ENCODE measurements around the gene XPC.

Gene XPC

DNA sequence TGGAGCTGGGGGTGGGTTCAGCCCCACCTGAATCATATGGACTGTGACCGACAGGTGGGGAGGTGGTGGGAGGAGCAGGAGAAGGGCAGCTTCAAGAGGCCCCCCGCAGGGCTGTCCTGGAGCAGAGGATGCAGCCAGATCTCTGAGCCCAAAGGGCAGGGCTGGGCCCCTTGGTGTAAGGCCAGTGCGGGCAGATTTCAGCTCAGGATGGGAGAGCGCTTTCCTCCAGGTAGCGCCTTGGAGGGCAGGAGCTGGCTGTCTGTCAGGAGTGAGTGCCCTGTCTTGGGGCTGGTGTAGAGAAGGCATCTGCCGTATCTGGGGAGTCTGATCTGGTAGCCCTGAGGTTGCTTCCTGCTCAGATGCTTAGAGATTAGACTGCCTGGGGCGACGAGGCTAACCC, 46.3 kb downstream of the XPC start:
- TF ChIP-seq, protein P1, sequence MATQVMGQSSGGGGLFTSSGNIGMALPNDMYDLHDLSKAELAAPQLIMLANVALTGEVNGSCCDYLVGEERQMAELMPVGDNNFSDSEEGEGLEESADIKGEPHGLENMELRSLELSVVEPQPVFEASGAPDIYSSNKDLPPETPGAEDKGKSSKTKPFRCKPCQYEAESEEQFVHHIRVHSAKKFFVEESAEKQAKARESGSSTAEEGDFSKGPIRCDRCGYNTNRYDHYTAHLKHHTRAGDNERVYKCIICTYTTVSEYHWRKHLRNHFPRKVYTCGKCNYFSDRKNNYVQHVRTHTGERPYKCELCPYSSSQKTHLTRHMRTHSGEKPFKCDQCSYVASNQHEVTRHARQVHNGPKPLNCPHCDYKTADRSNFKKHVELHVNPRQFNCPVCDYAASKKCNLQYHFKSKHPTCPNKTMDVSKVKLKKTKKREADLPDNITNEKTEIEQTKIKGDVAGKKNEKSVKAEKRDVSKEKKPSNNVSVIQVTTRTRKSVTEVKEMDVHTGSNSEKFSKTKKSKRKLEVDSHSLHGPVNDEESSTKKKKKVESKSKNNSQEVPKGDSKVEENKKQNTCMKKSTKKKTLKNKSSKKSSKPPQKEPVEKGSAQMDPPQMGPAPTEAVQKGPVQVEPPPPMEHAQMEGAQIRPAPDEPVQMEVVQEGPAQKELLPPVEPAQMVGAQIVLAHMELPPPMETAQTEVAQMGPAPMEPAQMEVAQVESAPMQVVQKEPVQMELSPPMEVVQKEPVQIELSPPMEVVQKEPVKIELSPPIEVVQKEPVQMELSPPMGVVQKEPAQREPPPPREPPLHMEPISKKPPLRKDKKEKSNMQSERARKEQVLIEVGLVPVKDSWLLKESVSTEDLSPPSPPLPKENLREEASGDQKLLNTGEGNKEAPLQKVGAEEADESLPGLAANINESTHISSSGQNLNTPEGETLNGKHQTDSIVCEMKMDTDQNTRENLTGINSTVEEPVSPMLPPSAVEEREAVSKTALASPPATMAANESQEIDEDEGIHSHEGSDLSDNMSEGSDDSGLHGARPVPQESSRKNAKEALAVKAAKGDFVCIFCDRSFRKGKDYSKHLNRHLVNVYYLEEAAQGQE (IDR thresholded peaks at IDR 0.05; ENCODE audit: insufficient read depth in 1 of 2, low read depth in 2 of 2, low read length in 2 of 2), result no peak
- TF ChIP-seq POLR2AphosphoS5 (IDR thresholded peaks at IDR 0.05; ENCODE audit: low read depth, low read length) (no peak), TAF1 (IDR thresholded peaks at IDR 0.05; ENCODE audit: borderline replicate concordance, insufficient read depth, low read length) (no peak), SIN3A (IDR thresholded peaks at IDR 0.05; ENCODE audit: borderline replicate concordance, insufficient read depth, low read length) (no peak), FOXP2 (optimal IDR thresholded peaks at IDR 0.05; ENCODE audit: borderline replicate concordance, extremely low read depth, extremely low read length, insufficient read depth) (no peak)

DNA sequence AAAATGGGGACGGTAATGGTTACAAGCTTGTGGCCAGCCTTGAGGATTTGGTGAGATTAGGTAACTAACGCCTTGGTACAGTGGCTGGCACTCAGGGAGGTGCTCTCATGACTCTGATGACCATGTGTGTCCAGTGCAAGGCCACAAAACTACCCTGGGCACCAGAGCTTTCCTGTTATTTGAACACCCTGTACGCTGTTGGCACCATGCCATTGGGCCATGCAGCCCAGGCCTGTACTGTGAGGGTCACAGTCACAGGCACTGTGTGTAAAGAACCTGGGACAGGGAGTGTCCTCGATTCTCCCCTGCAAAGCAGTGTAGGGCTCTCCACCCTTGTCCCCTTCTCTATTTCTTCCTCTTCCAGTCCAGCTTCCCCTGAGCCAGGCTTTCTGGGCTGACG, 47.3 kb downstream of the XPC start:
- no peak for TF ChIP-seq TAF1 (IDR thresholded peaks at IDR 0.05; ENCODE audit: borderline replicate concordance, insufficient read depth, low read length)
- no peak for TF ChIP-seq SIN3A (IDR thresholded peaks at IDR 0.05; ENCODE audit: borderline replicate concordance, insufficient read depth, low read length)
- no peak for TF ChIP-seq FOXP2 (optimal IDR thresholded peaks at IDR 0.05; ENCODE audit: borderline replicate concordance, extremely low read depth, extremely low read length, insufficient read depth)
- TF ChIP-seq POLR2AphosphoS5 (IDR thresholded peaks at IDR 0.05; ENCODE audit: low read depth, low read length), result no peak
- TF ChIP-seq, protein P1 (IDR thresholded peaks at IDR 0.05; ENCODE audit: insufficient read depth in 1 of 2, low read depth in 2 of 2, low read length in 2 of 2), result no peak

DNA sequence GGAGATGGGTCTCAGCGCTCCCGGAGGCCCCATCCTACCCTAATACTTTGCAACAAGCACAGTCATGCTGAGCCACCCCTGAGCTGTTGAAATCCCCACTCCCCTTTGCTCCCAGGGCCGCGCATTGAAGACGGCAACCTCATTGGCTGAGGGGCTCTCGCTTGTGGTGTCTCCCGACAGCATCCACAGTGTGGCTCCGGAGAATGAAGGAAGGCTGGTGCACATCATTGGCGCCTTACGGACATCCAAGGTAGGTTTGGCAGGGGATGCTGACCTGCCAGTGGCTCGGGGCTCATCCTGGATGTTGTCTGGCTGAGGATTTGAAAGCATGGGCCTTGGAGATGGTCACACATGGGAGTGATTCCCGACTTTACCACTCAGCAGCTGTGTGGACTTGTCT, 47.7 kb downstream of the XPC start:
- TF ChIP-seq FOXP2 (optimal IDR thresholded peaks at IDR 0.05; ENCODE audit: borderline replicate concordance, extremely low read depth, extremely low read length, insufficient read depth) (no peak), POLR2AphosphoS5 (IDR thresholded peaks at IDR 0.05; ENCODE audit: low read depth, low read length) (no peak)

DNA sequence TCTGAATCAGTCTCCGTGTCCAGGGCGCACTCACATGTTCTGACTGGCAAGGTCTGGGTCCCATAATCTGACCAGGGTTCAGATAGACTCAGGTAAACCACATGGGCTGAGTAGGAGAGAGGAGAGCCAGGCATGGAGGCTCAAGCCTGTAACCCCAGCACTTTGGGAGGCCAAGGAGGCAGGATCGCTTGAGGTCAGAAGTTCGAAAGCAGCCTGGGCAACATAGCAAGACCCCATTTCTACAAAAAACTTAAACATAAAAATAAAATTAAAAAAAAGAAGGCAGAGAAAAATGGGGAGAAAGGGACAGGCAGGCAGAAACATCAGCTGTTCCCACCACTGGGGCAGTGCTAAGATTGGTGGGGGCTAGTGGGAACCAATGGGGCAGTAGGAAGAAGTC, 48.2 kb downstream of the XPC start:
- TF ChIP-seq TAF1 (IDR thresholded peaks at IDR 0.05; ENCODE audit: borderline replicate concordance, insufficient read depth, low read length), result no peak

DNA sequence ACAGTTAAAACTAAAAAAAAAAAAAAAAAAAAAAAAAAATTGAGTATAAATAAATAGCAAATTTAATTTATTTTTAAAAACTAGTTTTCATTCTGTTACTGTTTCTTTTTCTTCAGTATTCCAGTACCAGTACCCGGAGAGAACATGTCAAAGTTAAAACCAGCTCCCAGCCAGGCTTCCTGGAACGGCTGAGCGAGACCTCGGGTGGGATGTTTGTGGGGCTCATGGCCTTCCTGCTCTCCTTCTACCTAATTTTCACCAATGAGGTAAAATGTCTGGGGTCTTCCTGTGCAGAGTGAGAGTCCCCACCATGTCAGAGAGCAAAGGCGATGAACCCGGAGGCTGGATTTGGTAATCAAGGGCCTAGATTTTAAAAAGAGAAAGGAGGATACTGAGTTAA, 49.1 kb downstream of the XPC start:
- TF ChIP-seq SIN3A (IDR thresholded peaks at IDR 0.05; ENCODE audit: borderline replicate concordance, insufficient read depth, low read length) (no peak), POLR2AphosphoS5 (IDR thresholded peaks at IDR 0.05; ENCODE audit: low read depth, low read length) (no peak), FOXP2 (optimal IDR thresholded peaks at IDR 0.05; ENCODE audit: borderline replicate concordance, extremely low read depth, extremely low read length, insufficient read depth) (no peak), TAF1 (IDR thresholded peaks at IDR 0.05; ENCODE audit: borderline replicate concordance, insufficient read depth, low read length) (no peak)
- TF ChIP-seq, protein P1 (IDR thresholded peaks at IDR 0.05; ENCODE audit: insufficient read depth in 1 of 2, low read depth in 2 of 2, low read length in 2 of 2), result no peak

DNA sequence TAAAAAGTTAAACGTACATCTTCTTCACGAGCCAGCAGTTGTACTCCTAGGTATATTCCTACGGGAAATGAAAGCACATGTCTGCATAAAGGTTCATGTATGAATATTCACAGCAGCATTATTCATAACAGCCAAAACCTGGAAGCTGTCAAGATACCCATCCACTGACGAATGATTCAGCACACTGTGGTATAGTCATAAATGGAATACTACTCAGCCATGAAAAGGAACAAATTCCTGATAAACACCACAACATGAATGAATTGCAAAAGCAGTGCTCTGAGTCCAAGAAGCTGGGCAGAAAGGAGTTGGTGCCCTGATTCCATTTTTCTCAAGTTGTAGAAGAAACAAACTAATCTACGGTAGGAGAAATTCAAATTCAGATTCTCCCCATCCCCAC, 49.7 kb downstream of the XPC start:
- TF ChIP-seq TAF1 (IDR thresholded peaks at IDR 0.05; ENCODE audit: borderline replicate concordance, insufficient read depth, low read length) (no peak), FOXP2 (optimal IDR thresholded peaks at IDR 0.05; ENCODE audit: borderline replicate concordance, extremely low read depth, extremely low read length, insufficient read depth) (no peak), POLR2AphosphoS5 (IDR thresholded peaks at IDR 0.05; ENCODE audit: low read depth, low read length) (no peak), SIN3A (IDR thresholded peaks at IDR 0.05; ENCODE audit: borderline replicate concordance, insufficient read depth, low read length) (no peak)
